Esophagus muscularis mucosa (tissue), 4 donors: ENCODE data around the gene MAN1C1. TPM values are rescaled to one million over a fixed set of nuclear protein-coding genes. Genes with fewer than 3 reads are reported as not detected.
"Not testable (repeated sequence)": the region's sequence is repeated elsewhere in the genome, so short reads cannot be mapped to it uniquely, and the experiment has no call there.

Experiments used
- DNase-seq: peaks from one replicate; pipeline ENCODE4 v3.0.0-alpha.2; 2017; ENCODE audit errors: extremely low spot score
- H3K27ac ChIP-seq, 4 donors: fragments of 200-600 bp; sonication (generic); replicated peaks in 1 of 4; 1 replicate in 3 of 4; 2 replicates in 1 of 4; pipeline ENCODE4 v1.5.1; 2016 to 2019; ENCODE audit warnings: mild to moderate bottlenecking in 1 of 4
- H3K27me3 ChIP-seq, 4 donors: fragments of 200-600 bp; sonication (generic); one replicate each; pipeline versions ENCODE4 v1.5.1 to v1.6.0; 2016 to 2019
- H3K36me3 ChIP-seq, 4 donors: fragments of 200-600 bp; sonication (generic); one replicate each; pipeline ENCODE4 v1.5.1; 2016 to 2019
- H3K4me1 ChIP-seq, 4 donors: fragments of 200-600 bp; sonication (generic); one replicate each; pipeline ENCODE4 v1.5.1; 2016 to 2019
- H3K4me3 ChIP-seq, 4 donors: fragments of 200-600 bp; sonication (generic); 1 replicate in 2 of 4; 2 replicates in 2 of 4; pipeline ENCODE4 v1.5.1; 2016 to 2019; ENCODE audit warnings: mild to moderate bottlenecking in 4 of 4, moderate library complexity in 1 of 4
- H3K9me3 ChIP-seq, 4 donors: fragments of 200-600 bp; sonication (generic); 1 replicate in 3 of 4; 2 replicates in 1 of 4; pipeline ENCODE4 v1.5.1; 2016 to 2019
- CTCF ChIP-seq, 3 experiments: fragments of 200-600 bp in 2 of 3; fragments of 450-650 bp in 1 of 3; sonication (generic) in 2 of 3; IDR thresholded peaks; one replicate each; pipeline ENCODE4 v1.5.1; 2017 to 2019; ENCODE audit warnings: antibody characterized with exemption in 3 of 3, mild to moderate bottlenecking in 2 of 3, moderate library complexity in 1 of 3
- EP300 ChIP-seq: sonication (generic); formaldehyde crosslinking; IDR thresholded peaks from one replicate; pipeline ENCODE4 v1.6.1; 2017; ENCODE audit warnings: antibody characterized with exemption
- POLR2A ChIP-seq: fragments of 450-650 bp; IDR thresholded peaks from one replicate; pipeline ENCODE4 v1.6.1; 2017; ENCODE audit warnings: antibody characterized with exemption, moderate library complexity, mild to moderate bottlenecking, low read depth
- POLR2AphosphoS5 ChIP-seq, 2 donors: sonication (generic); formaldehyde crosslinking; IDR thresholded peaks; one replicate each; pipeline ENCODE4 v1.6.1; 2017; ENCODE audit warnings: antibody characterized with exemption in 2 of 2
- WGBS: methylation state at CpG from one replicate; pipeline ENCODE4 v1.1.5; 2018; 5-methylcytosine and 5-hydroxymethylcytosine counted together
- intact Hi-C: fragments of 100-400 bp; cut with DNase I; formaldehyde crosslinking; loops from one replicate; pipeline ENCODE4 v1.15.1; 2023
- total RNA-seq, 4 donors: library from RNA; depleted of rRNA; stranded (reverse); fragments of >200 nt; gene quantifications; one replicate each; pipeline versions ENCODE4 v1.1.0 to v1.2.1, GENCODE V29; 2016

MAN1C1 gene
- total RNA-seq, 4 donors from 2014 or later: 20.2 to 22.8 (median 20.7) TPM

- H3K27ac ChIP-seq: no peak overlapping the region
- H3K36me3 ChIP-seq: no peaks in the 10 kb centered on the region
- 85% methylated on average over 7 of the region's 7 CpGs for WGBS
- TF ChIP-seq POLR2A (no peak), CTCF (IDR thresholded peaks at IDR 0.05) (no peak), EP300 (no peak)
- no peak overlapping the region for H3K4me3 ChIP-seq
- H3K9me3 ChIP-seq: peaks cover 0 to 4% (median 0%) of the 10 kb centered on the region in 4 donors
- H3K27me3 ChIP-seq: no peaks in the 10 kb centered on the region
- intact Hi-C loops: no loop called here
- no peak for DNase-seq
- H3K4me1 ChIP-seq: no peaks in the 10 kb centered on the region
Observed at GRCh38 chr1:25599969-25600610, 16.5 kb upstream of the MAN1C1 start.

GRCh38 chr1:25600971-25601699 lies 15.5 kb upstream of the MAN1C1 start:
- H3K9me3 ChIP-seq, H3K36me3 ChIP-seq, H3K4me1 ChIP-seq, DNase-seq, H3K4me3 ChIP-seq, intact Hi-C loops, H3K27me3 ChIP-seq, H3K27ac ChIP-seq: not testable (repeated sequence)
- 88% methylated on average over 4 of the region's 5 CpGs for WGBS

- H3K4me1 ChIP-seq, H3K9me3 ChIP-seq, H3K27me3 ChIP-seq, DNase-seq, H3K36me3 ChIP-seq, intact Hi-C loops, H3K4me3 ChIP-seq, H3K27ac ChIP-seq: not testable (repeated sequence)
- WGBS: no CpG with 5 or more reads among the region's 55 CpGs
Observed at GRCh38 chr1:25603779-25604538, 12.6 kb upstream of the MAN1C1 start.

GRCh38 chr1:25607123-25607522 lies 9.5 kb upstream of the MAN1C1 start:
- Histone ChIP-seq H3K27ac (no peak overlapping the region), H3K4me1 (peaks cover 0 to 33% (median 30%) of the 10 kb centered on the region in 4 donors), H3K4me3 (no peak overlapping the region), H3K27me3 (no peaks in the 10 kb centered on the region), H3K9me3 (no peaks in the 10 kb centered on the region), H3K36me3 (no peaks in the 10 kb centered on the region)
- TF ChIP-seq CTCF (IDR thresholded peaks at IDR 0.05) (no peak), POLR2AphosphoS5 (IDR thresholded peaks at IDR 0.05) (no peak), EP300 (no peak), POLR2A (no peak)
- WGBS: 96% methylated on average over 5 of the region's 5 CpGs
- intact Hi-C loops: loop anchor here (5.0 kb wide), 1 partner anchor 205 kb away; no protein-coding TSS in a partner anchor
- DNase-seq: no peak

GRCh38 chr1:25608488-25609178 lies 8.0 kb upstream of the MAN1C1 start:
- intact Hi-C loops: loop anchor here (5.0 kb wide), 1 partner anchor 204 kb away; no protein-coding TSS in a partner anchor
- peak in 1 of 2 donors; percentile 50 for TF ChIP-seq POLR2AphosphoS5 (IDR thresholded peaks at IDR 0.05)
- TF ChIP-seq POLR2A: no peak
- TF ChIP-seq CTCF (IDR thresholded peaks at IDR 0.05): peak; percentile 83 to 95 (median 88)

More at GRCh38 chr1:25608488-25609178, 8.0 kb upstream of the MAN1C1 start:
- Histone ChIP-seq H3K9me3 (no peaks in the 10 kb centered on the region), H3K27me3 (no peaks in the 10 kb centered on the region), H3K4me1 (peaks cover 0 to 33% (median 30%) of the 10 kb centered on the region in 4 donors), H3K36me3 (no peaks in the 10 kb centered on the region), H3K27ac (no peak overlapping the region), H3K4me3 (peak overlapping the region in 3 of 4 donors; percentile 18 to 45 (median 30))
- peak; percentile 97 for DNase-seq
- WGBS: 17% methylated on average over 15 of the region's 15 CpGs
